Measurements from ENCODE around the gene PRKCG. TPM values are rescaled to one million over a fixed set of nuclear protein-coding genes. Genes with fewer than 3 reads are reported as not detected.

The PRKCG gene
- total and polyA plus RNA-seq, 2 experiments from 2014 or later, result not detected

DNA sequence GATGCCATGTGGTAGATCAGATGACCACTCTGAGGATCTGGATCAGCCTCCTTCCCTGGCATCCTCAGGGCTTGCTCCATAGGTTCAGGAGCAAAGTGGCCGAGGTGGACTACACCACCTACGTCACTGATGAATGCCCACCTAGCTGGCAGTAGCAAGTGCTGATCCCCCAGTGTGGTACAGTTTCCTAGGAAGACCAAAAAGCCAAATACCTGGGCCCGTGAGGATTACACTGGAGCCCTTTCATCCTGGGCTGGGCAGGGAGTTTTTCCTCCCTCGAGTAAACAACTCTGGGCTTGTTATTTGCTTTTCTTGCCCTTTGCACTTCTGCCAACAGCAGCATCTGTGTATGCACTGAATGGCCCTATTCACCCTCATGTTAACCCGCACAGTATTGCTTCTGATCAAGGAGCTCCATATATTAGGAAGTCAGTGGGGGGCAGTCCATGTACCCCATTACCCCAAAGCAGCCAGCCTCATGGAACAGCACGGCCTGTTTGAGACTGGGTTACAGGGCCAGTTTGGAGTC is 17.6 kb upstream of the PRKCG start:
- in situ Hi-C loops (cut with MboI), result no loop called here
- peaks cover 23% of the 10 kb centered on the region for H3K4me1 ChIP-seq (ENCODE audit: insufficient read depth)
- no peaks in the 10 kb centered on the region for H3K36me3 ChIP-seq (ENCODE audit: low read depth)
- no peak overlapping the region for H2AFZ ChIP-seq
- no peak for DNase-seq
- 68 to 74% methylated on average over 6 of the region's 6 CpGs for WGBS, 2 experiments (ENCODE audit: low coverage in 1 of 2, low lambda C conversion rate in 2 of 2, missing lambda C conversion rate in 2 of 2)
- peaks cover 16% of the 10 kb centered on the region for H3K79me2 ChIP-seq (ENCODE audit: insufficient read depth)
- no peaks in the 10 kb centered on the region for H4K20me1 ChIP-seq (ENCODE audit: insufficient read depth)
- no peak overlapping the region for H3K4me3 ChIP-seq
- H3K9me3 ChIP-seq (ENCODE audit: low read depth), result no peaks in the 10 kb centered on the region
- H3K9me2 ChIP-seq (ENCODE audit: insufficient read depth), result no peaks in the 10 kb centered on the region
- H3K4me2 ChIP-seq (ENCODE audit: unreplicated experiment), result no peak overlapping the region
- H3F3A ChIP-seq (ENCODE audit: insufficient read depth), result peaks cover 15% of the 10 kb centered on the region
- no peak for TF ChIP-seq EZH2phosphoT487 (IDR thresholded peaks at IDR 0.05; ENCODE audit: insufficient read depth, low read depth)
- TF ChIP-seq EZH2 (IDR thresholded peaks at IDR 0.05; ENCODE audit: insufficient read depth, poor library complexity, severe bottlenecking), result no peak
- no peak overlapping the region for H3K9ac ChIP-seq
- no peaks in the 10 kb centered on the region for H3K27me3 ChIP-seq (replicated peaks; ENCODE audit: insufficient read depth)
- H3K27ac ChIP-seq, result peak overlapping the region; percentile 100

DNA sequence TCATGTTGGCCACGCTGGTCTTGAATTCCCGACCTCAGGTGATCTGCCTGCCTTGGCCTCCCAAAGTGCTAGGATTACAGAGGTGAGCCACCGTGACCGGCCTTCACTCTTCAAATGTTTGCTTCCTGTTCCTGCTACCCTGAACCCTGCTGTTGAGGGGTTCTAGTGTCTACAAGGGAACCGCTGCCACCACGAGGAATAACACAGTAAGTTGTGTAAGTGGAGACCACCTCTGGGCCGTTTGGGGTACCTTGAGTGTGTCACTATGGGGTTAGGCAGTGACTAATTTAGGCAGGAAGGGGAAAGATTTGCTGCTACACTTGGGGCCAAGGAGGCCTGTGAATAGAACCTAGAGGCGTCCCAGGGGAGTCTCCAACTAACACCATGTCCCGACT is 16.5 kb upstream of the PRKCG start:
- Histone ChIP-seq H3K4me3 (peak overlapping the region; percentile 76), H3K27me3 (replicated peaks; ENCODE audit: insufficient read depth) (no peaks in the 10 kb centered on the region), H3K27ac (peak overlapping the region; percentile 100), H2AFZ (peak overlapping the region; percentile 51), H3K9ac (peak overlapping the region; percentile 98), H4K20me1 (ENCODE audit: insufficient read depth) (no peaks in the 10 kb centered on the region), H3K4me2 (ENCODE audit: unreplicated experiment) (peak overlapping the region; percentile 89), H3K79me2 (ENCODE audit: insufficient read depth) (peaks cover 25% of the 10 kb centered on the region), H3K36me3 (ENCODE audit: low read depth) (no peaks in the 10 kb centered on the region), H3K9me2 (ENCODE audit: insufficient read depth) (no peaks in the 10 kb centered on the region), H3F3A (ENCODE audit: insufficient read depth) (peaks cover 15% of the 10 kb centered on the region), H3K9me3 (ENCODE audit: low read depth) (no peaks in the 10 kb centered on the region), H3K4me1 (ENCODE audit: insufficient read depth) (peaks cover 23% of the 10 kb centered on the region)
- peak; percentile 80 for DNase-seq
- TF ChIP-seq EZH2phosphoT487 (IDR thresholded peaks at IDR 0.05; ENCODE audit: insufficient read depth, low read depth) (no peak), EZH2 (IDR thresholded peaks at IDR 0.05; ENCODE audit: insufficient read depth, poor library complexity, severe bottlenecking) (no peak)
- WGBS, 2 experiments (ENCODE audit: low coverage in 1 of 2, low lambda C conversion rate in 2 of 2, missing lambda C conversion rate in 2 of 2), result 5 to 6% methylated on average over 9 of the region's 9 CpGs
- in situ Hi-C loops (cut with MboI), result no loop called here

DNA sequence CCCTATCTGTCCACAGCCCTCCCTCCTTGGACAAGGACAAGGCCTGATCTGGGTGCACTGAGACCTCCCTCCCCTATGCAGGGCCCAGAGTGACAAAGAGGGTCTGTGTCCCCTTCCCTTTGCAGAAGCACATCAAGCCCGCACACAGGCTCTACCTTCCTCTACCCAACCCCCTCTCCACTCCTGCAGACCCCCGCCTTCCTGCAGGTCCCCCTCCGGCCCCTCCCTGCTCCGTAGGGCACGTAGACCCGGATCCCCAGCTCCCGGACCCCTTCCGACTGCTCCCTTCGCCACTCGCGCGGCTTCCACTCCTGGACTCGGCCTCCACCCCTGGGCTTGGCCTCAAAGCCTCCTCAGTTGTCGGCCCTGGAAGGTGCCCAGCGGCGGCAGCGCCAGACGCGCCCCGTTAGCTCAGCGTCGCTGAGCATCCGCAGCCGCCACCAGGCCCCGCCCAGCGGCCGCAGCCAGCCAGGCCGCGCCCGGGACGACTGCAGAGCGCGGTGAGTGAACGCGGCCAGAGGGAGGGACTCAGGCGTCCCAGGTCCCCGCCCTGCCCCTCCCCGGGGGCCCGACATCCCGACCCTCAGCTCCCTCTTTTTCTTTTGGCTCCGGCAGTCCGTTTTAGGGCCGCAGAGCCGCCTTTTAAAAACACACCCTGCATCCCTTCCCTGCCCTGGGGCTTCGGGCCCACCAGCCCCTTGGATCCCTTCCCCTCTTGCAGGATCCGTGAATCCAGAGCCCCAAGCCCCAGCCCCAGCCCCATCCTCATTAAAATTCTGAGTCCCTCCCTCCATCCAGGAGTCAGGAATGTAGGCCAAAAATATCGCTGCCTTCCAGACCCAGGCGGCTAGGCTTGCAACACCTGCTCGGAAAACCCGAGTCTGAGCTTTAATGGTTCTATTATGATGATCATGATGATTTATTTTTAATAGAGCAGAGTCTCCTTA is 15.8 kb upstream of the PRKCG start:
- Histone ChIP-seq H3K9me2 (ENCODE audit: insufficient read depth) (no peaks in the 10 kb centered on the region), H3K27ac (peak overlapping the region; percentile 100), H3K9ac (peak overlapping the region; percentile 98), H3K79me2 (ENCODE audit: insufficient read depth) (peaks cover 31% of the 10 kb centered on the region), H3K9me3 (ENCODE audit: low read depth) (no peaks in the 10 kb centered on the region), H3K27me3 (replicated peaks; ENCODE audit: insufficient read depth) (no peaks in the 10 kb centered on the region), H2AFZ (peak overlapping the region; percentile 51), H3K4me3 (peak overlapping the region; percentile 76), H4K20me1 (ENCODE audit: insufficient read depth) (no peaks in the 10 kb centered on the region), H3K36me3 (ENCODE audit: low read depth) (no peaks in the 10 kb centered on the region), H3K4me1 (ENCODE audit: insufficient read depth) (peaks cover 23% of the 10 kb centered on the region), H3F3A (ENCODE audit: insufficient read depth) (peaks cover 17% of the 10 kb centered on the region), H3K4me2 (ENCODE audit: unreplicated experiment) (peak overlapping the region; percentile 89)
- 1 to 4% methylated on average over 34 to 50 of the region's 50 CpGs for WGBS, 2 experiments (ENCODE audit: low coverage in 1 of 2, low lambda C conversion rate in 2 of 2, missing lambda C conversion rate in 2 of 2)
- in situ Hi-C loops (cut with MboI), result no loop called here
- no peak for TF ChIP-seq EZH2 (IDR thresholded peaks at IDR 0.05; ENCODE audit: insufficient read depth, poor library complexity, severe bottlenecking)
- TF ChIP-seq EZH2phosphoT487 (IDR thresholded peaks at IDR 0.05; ENCODE audit: insufficient read depth, low read depth), result no peak
- peak; percentile 95 for DNase-seq

DNA sequence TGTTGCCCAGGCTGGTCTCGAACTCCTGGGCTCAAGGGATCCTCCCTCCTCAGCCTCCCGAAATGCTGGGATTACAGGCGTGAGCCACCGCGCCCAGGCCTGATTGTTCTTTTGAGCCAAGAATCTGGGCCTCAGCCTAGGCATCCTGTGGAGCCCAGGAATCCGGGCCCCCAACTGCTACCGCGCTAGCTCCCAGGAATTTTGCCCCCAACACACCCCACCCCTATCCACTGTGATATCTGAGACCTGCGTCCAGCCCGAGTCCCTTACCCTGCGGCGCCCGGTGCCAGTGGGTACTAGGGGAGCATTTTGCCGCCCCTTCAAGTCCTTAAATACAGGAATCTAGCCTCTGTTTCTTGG is 15.2 kb upstream of the PRKCG start:
- H3K27me3 ChIP-seq (replicated peaks; ENCODE audit: insufficient read depth), result no peaks in the 10 kb centered on the region
- peaks cover 23% of the 10 kb centered on the region for H3K4me1 ChIP-seq (ENCODE audit: insufficient read depth)
- peaks cover 36% of the 10 kb centered on the region for H3K79me2 ChIP-seq (ENCODE audit: insufficient read depth)
- H2AFZ ChIP-seq, result peak overlapping the region; percentile 51; the same call in 1 of the 2 replicates
- peak overlapping the region; percentile 98 for H3K9ac ChIP-seq
- TF ChIP-seq EZH2 (IDR thresholded peaks at IDR 0.05; ENCODE audit: insufficient read depth, poor library complexity, severe bottlenecking), result no peak
- no peak for TF ChIP-seq EZH2phosphoT487 (IDR thresholded peaks at IDR 0.05; ENCODE audit: insufficient read depth, low read depth)
- H3K9me2 ChIP-seq (ENCODE audit: insufficient read depth), result no peaks in the 10 kb centered on the region
- no peaks in the 10 kb centered on the region for H4K20me1 ChIP-seq (ENCODE audit: insufficient read depth)
- peak; percentile 59 for DNase-seq
- WGBS, 2 experiments (ENCODE audit: low coverage in 1 of 2, low lambda C conversion rate in 2 of 2, missing lambda C conversion rate in 2 of 2), result 7 to 10% methylated on average over 14 of the region's 14 CpGs
- peaks cover 20% of the 10 kb centered on the region for H3F3A ChIP-seq (ENCODE audit: insufficient read depth)
- peak overlapping the region; percentile 89 for H3K4me2 ChIP-seq (ENCODE audit: unreplicated experiment)
- H3K27ac ChIP-seq, result peak overlapping the region; percentile 100
- no peaks in the 10 kb centered on the region for H3K36me3 ChIP-seq (ENCODE audit: low read depth)
- no peaks in the 10 kb centered on the region for H3K9me3 ChIP-seq (ENCODE audit: low read depth)
- in situ Hi-C loops (cut with MboI), result no loop called here
- peak overlapping the region; percentile 76 for H3K4me3 ChIP-seq

Data from GM23248 (cell line).